GM12872 (cell line): ENCODE data around the gene CADPS2.

Experiments used
- CTCF ChIP-seq: IDR thresholded peaks from 3 replicates; pipeline ENCODE4 v1.5.1; 2011; ENCODE audit warnings: low read depth, mild to moderate bottlenecking, low read length, moderate library complexity; ENCODE audit not compliant: insufficient read depth

Gene CADPS2

GRCh38 chr7:122767339-122767738 is 118.9 kb downstream of the CADPS2 start:
- no peak for TF ChIP-seq CTCF

- TF ChIP-seq CTCF = no peak
Observed at GRCh38 chr7:122766593-122766992, 119.7 kb downstream of the CADPS2 start.

GRCh38 chr7:122764902-122765301 is 121.4 kb downstream of the CADPS2 start:
- no peak for TF ChIP-seq CTCF

GRCh38 chr7:122764020-122764419 is 122.2 kb downstream of the CADPS2 start:
- TF ChIP-seq CTCF = no peak

- no peak for TF ChIP-seq CTCF
Observed at GRCh38 chr7:122762071-122762470, 124.2 kb downstream of the CADPS2 start.

- no peak for TF ChIP-seq CTCF
Observed at GRCh38 chr7:122758501-122758900, 127.8 kb downstream of the CADPS2 start.

GRCh38 chr7:122756860-122757259 is 129.4 kb downstream of the CADPS2 start:
- no peak for TF ChIP-seq CTCF

- TF ChIP-seq CTCF = no peak
Observed at GRCh38 chr7:122755696-122756095, 130.6 kb downstream of the CADPS2 start.
